Glomerular endothelial cell (primary cell): Measurements from ENCODE around the gene GJE1. TPM values are rescaled to one million over a fixed set of nuclear protein-coding genes. Genes with fewer than 3 reads are reported as not detected.
"Not testable (repeated sequence)": the region's sequence is repeated elsewhere in the genome, so short reads cannot be mapped to it uniquely, and the experiment has no call there.

Experiments used
- DNase-seq: peaks from one replicate; pipeline ENCODE4 v3.0.0-alpha.2; 2011; ENCODE audit warnings: low read depth, low spot score; ENCODE audit errors: extremely low read depth
- total RNA-seq: library from RNA; depleted of rRNA; stranded (reverse); fragments of >200 nt; gene quantifications from 2 replicates; pipeline ENCODE4 v1.2.3, GENCODE V29; 2015

The GJE1 gene, protein sequence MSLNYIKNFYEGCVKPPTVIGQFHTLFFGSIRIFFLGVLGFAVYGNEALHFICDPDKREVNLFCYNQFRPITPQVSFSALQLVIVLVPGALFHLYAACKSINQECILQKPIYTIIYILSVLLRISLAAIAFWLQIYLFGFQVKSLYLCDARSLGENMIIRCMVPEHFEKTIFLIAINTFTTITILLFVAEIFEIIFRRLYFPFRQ
- not detected in 2 replicates for total RNA-seq

DNA sequence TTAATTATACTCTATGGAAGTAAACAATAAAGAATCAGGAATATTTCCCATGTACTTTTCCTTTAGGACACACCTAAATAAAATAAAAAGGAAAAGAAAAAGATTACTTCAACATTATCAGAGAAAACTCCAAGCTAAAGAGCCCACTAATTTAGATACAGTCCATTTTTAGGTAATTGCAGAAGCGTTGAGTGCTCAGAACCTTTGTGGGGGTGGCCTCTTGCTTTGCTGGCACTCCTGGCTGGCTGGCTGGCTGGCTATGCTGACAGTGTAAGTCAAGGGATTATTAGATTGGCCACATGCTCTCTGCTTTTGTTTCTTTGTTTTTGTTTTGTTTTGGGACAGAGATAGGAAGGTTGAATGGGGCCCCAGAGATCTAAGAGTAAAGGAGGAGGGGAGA is at the start of gene GJE1:
TSS of gene GJE1 (plus strand) at position 301 of the 400 bp plus-strand sequence. CDS start 234 bp downstream, outside the sequence.
- DNase-seq = no peak

DNA sequence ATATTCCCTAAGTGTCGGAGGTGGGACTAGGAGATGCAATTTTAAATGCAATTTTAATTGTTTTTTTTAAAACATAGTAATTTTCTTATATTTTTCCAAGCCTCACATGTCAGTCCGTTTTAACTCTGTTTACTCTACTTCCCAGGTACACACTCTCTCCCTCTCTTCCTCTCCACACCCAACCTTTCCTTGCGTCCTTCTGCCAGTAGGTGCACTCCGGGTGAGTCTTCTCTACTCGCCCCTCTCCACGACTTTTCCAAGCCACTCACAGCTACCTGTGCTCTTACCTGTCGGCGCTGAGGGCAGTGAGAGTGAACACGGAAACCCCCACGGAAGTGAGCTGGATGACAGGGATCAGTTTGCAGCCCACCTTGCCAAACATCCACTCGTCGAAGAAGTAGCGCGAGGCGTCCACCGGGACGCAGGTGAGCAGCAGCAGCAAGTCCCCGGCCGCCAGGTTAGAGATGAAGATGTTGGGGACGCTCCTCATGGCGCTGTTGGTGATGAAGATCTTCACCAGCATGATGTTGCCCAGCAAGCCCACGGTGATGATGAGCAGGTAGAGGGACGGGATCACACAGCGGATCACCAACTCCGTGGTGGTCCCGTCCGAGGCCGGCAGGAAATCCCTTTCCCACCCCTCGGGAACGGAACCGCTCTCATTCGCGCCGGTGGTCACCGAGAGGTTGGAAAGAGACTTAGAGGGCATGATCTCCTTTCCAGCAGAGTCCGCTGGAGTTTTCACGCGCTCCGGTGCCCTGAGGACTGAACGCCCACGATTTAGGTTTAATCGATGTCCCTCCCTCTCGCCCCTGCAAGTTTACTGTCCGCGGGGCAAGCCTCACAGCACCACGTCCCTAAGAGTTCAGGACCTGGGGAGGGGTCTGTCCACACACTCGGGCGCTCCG is 44.5 kb upstream of the GJE1 start:
- no peak for DNase-seq

DNA sequence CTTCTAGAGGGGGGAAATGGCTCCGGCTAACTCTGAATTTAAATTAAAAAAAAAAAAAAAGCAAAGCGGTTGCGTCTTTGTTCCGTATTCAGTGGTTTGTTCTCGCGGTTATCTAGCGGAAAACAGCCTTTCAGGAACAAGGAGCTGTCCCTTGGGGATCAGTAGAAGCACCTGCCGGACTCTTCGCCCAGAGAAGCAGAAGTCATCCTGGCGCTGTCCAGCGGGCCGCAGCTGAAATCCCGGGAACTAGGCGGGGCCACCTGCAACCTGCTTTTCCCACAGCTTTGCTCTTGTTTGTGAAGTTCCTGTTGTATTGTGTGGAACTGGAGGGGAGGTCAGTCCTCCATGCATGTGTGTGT is 43.9 kb upstream of the GJE1 start:
- no peak for DNase-seq

DNA sequence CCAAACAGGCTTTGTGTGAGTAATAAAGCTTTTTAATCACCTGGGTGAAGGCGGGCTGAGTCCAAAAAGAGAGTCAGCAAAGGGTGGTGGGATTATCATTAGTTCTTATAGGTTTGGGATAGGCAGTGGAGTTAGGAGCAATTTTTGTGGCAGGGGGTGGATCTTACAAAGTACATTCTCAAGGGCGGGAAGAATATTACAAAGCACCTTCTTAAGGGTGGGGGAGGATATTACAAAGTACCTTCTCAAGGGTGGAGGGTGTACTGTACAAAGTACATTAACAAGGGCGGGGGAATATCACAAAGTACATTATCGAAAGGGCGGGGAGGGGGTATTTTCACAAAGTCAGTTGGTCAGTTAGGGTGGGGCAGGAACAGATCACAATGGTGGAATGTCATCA is 27.9 kb upstream of the GJE1 start:
- not testable (repeated sequence) for DNase-seq

DNA sequence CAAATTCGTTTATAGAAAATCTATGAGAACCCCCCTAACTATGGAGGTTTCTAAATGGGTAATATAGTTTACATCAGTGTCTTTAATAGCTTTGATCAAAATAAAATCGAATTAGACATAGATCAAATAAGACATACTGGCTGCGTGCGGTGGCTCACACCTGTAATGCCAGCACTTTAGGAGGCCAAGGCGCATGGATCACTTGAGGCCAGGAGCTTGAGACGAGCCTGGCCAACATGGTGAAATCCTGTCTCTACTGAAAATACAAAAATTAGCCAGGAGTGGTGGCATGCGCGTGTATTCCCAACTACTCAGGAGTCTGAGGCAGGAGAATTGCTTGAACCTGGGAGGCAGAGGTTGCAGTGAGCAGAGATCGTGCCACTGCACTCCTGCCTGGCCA is 21.9 kb upstream of the GJE1 start:
- DNase-seq = not testable (repeated sequence)

DNA sequence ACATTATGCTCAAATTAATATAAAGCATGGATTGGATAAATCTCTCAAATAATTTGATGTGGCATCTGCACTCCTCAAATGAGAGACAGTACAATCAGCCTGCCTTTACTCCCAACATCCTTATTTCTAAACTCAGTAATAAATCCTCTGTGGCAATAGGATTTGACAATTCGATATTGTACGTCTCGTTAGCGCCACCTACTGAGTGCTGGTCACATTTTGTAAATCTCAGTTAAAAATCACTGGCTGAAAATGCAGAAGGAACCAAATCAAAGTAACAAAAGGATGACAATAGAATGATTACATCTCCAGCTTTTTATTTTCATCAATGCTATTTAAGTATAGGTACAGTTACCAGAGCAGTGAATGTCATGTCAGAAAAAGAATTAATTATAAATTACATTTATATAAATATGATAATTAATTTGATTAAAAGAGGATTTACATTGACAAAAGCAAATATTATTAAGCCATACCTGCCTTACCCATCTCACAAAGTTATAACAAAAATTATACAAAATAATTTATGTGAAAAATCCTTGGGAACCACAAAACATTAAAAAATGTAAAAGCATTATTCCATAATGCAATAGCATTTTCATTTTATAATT is 20.2 kb upstream of the GJE1 start:
- peak; percentile 58 for DNase-seq

DNA sequence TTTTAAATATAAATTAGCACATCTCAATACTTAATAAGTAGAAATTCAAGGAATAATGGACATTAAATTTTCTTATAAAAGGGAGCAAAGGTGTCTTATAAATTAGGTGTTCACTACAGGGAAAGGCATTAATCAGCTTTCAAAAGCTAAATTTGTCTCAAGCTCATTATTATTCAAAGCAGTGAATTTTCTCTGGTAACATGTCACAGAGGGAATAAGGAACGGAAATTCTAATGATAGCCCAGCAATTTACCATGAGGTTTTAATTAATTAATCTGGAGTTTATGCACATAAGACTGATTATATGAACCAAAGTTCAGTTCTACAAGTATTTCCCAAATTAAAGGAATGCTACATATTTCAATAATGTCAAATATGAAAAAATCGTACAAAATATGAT is 15.4 kb upstream of the GJE1 start:
- no peak for DNase-seq

DNA sequence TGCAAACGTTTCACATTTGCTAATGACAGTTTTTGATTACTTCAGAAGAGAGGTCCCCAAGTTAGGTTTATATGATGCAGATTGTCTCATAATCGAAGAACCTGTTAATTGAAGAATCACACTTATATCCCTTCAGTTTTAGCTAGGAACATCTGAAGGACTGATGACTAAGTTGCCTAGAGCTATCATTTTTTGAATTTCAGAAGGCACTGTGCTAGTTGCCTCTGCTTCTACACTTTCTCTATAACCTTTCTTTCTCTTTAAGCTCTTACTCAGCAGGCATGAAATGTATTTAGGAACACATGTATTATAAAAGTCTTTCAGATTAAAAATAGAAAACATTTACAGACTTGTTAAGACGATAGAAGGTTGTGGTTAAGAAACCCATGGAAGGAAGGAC is 14.4 kb upstream of the GJE1 start:
- no peak for DNase-seq

DNA sequence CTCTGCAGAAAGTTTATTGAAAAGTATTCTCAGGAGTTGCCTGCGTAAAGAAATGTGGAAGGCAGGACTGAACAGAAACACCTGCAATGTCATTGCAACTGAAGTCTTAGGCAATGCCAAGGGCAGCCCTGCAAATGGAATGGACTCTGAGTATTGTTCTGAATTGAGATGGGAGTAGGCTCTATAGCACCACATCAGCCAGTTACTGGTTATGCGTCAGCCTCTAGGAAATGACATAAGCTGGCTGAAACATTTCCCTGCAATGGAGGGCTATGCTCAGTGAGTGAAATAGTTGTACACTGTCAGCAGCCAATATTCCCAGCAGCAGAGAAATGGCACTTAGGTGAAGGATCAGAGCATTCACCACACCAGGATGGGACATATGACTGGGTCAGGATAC is 13.8 kb upstream of the GJE1 start:
- no peak for DNase-seq

DNA sequence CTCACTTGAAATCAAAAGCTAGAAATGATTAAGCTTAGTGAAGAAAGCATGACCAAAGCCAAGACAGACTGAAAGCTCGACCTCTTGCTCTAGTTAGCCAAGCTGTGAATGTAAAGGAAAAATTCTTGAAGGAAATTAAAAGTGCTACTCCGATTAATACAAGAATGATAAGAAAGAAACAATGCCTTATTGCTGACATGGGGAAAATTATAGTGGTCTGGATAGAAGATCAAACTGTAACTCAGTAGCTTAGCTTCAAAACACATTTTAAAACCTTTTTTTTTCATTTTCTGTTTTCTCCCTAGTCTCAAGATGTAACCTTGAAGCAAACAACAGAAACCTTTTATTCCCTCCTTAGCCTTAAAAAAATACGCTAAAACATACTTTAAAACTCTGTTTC is 11.4 kb upstream of the GJE1 start:
- no peak for DNase-seq

DNA sequence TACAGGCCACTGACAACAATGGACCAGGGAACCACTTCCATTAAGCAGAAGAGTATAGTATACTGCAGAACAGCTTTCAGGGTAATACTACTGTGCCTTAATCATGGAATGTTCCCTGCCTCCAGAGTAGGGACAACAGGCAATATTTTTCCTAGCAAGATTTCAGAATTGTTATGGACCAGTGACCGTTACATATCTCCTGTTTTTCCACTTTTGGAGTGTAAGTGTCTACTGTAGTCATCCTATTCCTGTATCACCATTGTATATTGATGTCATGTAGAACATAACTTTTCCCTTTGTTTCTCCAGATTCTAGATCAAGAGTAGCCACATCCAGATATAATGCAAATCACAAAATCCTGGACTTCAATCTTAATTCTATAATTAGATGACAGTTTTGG is 1.9 kb upstream of the GJE1 start:
- DNase-seq = no peak

DNA sequence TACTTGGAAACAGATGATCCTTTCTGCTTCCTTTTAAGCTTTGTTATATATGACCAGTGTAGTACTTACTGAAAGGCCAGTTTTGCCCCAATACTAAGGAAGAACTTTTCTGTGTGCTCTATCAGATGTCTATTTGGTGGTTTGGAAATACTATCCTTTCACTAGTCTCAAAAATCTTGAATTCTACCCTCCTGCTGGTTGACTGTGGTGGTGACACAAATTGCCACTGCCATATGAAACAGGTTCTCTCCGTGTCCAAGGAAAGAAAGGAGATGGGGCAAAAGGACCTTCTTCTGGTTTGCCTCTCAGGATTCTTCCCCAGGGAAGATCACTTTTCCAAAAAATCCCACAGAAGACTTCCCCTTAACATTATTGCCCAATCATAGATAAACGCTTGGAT is 6.2 kb downstream of the GJE1 start:
- DNase-seq = no peak

DNA sequence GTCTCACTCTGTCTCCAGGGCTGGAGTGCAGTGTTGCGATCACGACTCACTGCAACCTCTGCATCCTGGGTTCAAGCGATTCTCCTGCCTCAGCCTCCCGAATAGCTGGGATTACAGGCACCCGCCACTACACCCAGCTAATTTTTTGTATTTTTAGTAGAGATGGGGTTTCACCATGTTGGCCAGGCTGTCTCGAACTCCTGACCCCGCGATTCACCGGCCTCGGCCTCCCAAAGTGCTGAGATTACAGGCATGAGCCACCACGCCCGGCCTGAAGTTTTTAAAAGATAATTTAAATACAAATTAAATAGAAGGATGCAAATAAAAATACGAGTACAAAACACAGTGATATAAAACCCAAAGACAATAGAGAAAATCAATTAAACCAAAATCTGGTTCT is 8.8 kb downstream of the GJE1 start:
- DNase-seq = not testable (repeated sequence)

DNA sequence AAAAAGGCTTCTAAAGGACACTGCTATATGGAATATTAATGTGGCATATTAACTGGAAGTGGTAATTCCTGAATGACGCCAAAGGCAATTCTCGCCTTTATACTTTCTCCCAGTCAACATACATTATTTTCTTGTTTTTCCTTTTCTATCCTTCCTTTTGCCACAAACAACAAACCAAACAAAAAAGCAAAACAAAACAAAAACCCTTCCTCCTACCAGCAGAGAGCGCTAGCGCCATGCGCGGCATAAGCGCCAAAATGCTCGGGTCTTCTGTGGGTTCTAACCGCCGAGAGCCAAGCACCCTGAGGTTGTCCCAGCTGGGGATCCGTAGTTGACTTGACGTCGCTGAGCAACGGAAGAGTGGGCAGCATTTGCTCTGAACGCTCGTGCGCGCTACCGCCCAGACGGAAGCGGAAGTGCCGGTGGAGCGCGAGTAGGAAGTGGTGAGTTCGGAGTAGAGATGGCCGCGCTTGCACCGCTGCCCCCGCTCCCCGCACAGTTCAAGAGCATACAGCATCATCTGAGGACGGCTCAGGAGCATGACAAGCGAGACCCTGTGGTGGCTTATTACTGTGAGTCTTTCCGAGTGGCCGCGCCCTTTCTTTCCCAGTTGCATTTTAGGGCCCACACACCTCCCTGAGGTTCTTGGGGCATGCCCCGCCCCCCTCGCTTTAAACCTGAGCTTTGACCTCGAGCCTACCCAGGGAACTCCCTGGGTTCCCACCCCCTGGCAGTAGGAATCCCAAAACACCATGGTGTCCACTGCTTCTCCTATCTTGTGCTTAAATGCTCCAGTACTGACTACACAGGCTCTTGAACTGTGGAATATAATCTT is 14.3 kb downstream of the GJE1 start, which contains the start of the genes NMBR and VTA1:
TSS of gene NMBR (minus strand) at position 295 of the 835 bp plus-strand sequence. CDS start 58,464 bp downstream, outside the sequence.
TSS of gene VTA1 (plus strand) at position 436 of the 835 bp plus-strand sequence. CDS start at position 461, 25 bp downstream.
- peak; percentile 96 for DNase-seq

DNA sequence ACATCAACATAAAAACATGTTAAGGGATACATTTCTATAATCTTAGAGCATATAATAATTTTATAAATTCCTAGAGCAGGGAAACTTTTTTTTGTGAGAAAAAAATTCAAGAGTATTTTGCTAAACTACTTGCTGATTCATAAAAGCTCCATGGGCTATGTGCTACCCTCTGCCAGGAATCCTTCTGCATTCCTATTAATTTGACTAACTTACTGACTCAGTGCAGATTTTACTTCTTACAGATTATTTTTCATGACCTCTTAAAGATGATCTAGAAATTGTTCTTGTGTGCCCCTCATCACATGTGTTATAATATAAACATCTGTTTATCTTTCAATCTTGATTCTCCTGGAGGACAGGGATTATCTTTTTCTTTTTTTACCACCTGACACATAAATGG is 20.0 kb downstream of the GJE1 start:
- DNase-seq = no peak

DNA sequence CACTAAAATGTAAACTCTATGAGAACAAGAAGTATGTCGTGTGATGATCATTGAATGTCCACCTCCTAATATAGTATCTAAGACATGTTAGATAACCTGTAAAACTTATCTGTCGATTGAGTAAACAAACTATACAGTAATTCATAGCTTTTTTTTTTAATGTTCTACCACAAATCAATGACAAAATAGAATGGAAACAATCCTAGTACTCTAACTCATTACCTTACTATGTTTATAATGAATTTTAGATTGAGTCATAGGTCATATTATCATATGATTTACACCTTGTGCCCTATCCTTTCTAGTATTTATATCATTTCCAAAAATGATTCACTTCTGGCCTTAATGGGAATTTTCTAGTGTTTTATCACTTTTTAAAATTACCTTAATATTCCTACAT is 20.5 kb downstream of the GJE1 start:
- DNase-seq = no peak

DNA sequence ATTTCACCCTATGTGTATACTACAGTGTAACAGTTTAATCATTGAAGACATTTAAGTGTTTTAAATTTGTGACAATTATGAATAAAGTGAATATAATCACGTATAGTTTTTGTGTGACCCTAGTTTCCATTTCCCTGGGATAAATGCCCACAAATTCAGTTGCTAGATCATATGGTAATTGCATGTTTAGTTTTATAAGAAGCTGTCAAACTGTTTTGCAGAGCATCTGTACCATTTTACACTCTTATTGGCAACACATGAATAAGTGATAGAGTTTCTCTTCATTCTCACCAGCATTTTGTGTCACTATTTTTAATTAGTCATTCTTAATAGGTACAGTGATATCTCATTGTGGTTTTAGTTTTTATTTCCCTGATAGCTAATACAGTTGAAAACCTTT is 21.6 kb downstream of the GJE1 start:
- no peak for DNase-seq

DNA sequence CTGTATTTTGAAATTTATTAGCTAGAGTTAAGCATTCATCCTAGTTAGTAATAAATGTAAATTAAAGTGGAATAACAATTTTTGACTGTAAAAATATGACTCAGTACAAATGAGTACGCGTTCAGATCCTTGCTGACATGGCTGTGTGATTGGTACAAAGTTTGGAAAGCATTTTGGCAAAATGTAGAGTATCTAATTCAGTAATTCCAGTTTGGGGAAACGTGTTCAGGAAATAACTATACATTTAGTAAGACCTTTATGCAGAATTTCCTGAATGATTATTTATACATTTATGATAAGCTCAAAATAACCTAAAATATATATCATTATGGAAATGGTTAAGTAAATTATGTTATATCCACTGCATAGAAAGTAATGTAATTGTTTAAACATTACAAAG is 22.4 kb downstream of the GJE1 start:
- DNase-seq = no peak

DNA sequence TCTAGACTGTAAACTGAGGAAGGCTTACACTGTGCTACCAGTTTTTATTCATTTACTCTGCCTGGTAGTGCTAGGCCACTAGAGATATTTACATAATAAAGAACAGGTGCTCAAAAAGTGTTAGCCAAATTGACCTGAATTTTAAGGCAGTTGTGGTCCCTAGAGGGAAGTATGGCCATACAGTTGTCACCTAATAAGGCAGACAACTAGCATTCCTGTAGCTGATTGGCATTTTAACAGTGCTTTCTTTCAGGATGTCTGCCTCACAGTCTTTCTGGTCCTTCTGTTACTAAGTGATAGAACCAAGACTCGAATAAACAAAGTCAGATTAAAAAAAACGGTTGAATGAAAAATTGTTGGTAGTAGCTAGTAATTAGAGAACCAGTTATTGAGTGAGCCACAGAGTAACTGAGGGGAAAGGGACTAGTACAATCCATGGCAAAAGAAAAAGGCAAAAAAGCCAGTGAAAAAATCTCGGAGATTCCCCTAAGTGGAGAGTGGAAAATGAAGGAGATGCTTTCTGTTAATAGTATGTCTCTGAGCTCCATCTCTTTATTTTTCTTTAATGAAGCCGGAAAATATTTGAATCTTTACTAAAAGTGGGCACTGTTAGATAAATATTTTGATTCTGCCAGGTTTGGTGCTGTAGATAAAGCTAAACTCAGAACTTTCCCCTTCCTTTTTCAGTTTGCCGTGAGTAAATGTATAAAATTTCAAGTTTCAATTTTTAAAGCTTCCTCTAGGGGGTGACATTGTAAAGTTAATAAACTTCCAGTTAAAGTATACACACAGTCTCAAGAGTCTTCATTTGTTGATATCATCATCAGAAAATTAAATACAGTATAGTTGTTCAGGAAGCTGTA is 23.4 kb downstream of the GJE1 start:
- peak; percentile 54 for DNase-seq

DNA sequence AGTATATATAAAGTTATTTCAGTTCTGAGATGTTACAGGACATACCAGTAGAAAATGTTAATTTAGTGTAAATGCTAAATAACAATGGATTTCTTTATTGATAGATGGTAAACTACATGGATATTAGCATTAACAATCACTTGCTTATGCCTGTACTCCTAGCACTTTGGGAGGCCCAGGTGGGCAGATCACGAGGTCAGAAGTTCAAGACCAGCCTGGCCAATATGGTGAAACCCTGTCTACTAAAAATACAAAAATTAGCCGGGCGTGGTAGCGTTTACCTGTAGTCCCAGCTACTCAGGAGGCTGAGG is 24.0 kb downstream of the GJE1 start:
- not testable (repeated sequence) for DNase-seq
